Measurements from ENCODE around the gene RIPOR2. TPM values are rescaled to one million over a fixed set of nuclear protein-coding genes. Genes with fewer than 3 reads are reported as not detected.

Gene RIPOR2
- total and polyA plus RNA-seq, 8 donors: 3.9 to 56.8 (median 6.0) TPM

GRCh38 chr6:24901698-24902328 is 33.9 kb downstream of the RIPOR2 start:
- ATAC-seq: no peak
- intact Hi-C loops (cut with DNase I): no loop called here

GRCh38 chr6:24900917-24901697 is 34.7 kb downstream of the RIPOR2 start:
- H3K4me1 ChIP-seq: peaks cover 0 to 43% of the 10 kb centered on the region in 2 donors
- no peaks in the 10 kb centered on the region for H3K9me3 ChIP-seq
- TF ChIP-seq CTCF (IDR thresholded peaks at IDR 0.05): no peak
- no peak overlapping the region for H3K4me3 ChIP-seq
- peaks cover 0 to 19% of the 10 kb centered on the region in 2 donors for H3K36me3 ChIP-seq
- H3K27me3 ChIP-seq: no peaks in the 10 kb centered on the region
- no peak for DNase-seq
- intact Hi-C loops (cut with DNase I): no loop called here
- no peak overlapping the region for H3K27ac ChIP-seq
- ATAC-seq: no peak

More at GRCh38 chr6:24901698-24902328, 33.9 kb downstream of the RIPOR2 start:
- H3K27ac ChIP-seq: no peak overlapping the region
- H3K36me3 ChIP-seq: peaks cover 0 to 19% of the 10 kb centered on the region in 2 donors
- no peak for TF ChIP-seq CTCF (IDR thresholded peaks at IDR 0.05)
- H3K4me3 ChIP-seq: no peak overlapping the region
- no peaks in the 10 kb centered on the region for H3K9me3 ChIP-seq
- no peak for DNase-seq
- H3K4me1 ChIP-seq: peaks cover 0 to 50% of the 10 kb centered on the region in 2 donors
- no peaks in the 10 kb centered on the region for H3K27me3 ChIP-seq

GRCh38 chr6:24899997-24900325 is 35.8 kb downstream of the RIPOR2 start:
- H3K4me3 ChIP-seq: no peak overlapping the region
- H3K27me3 ChIP-seq: no peaks in the 10 kb centered on the region
- H3K4me1 ChIP-seq: peaks cover 0 to 36% of the 10 kb centered on the region in 2 donors
- intact Hi-C loops (cut with DNase I): no loop called here
- DNase-seq (no peak), ATAC-seq (no peak)
- H3K36me3 ChIP-seq: peaks cover 0 to 19% of the 10 kb centered on the region in 2 donors
- no peak for TF ChIP-seq CTCF (IDR thresholded peaks at IDR 0.05)
- H3K9me3 ChIP-seq: no peaks in the 10 kb centered on the region
- H3K27ac ChIP-seq: no peak overlapping the region

- intact Hi-C loops (cut with DNase I): no loop called here
- TF ChIP-seq CTCF (IDR thresholded peaks at IDR 0.05): no peak
- no peak for ATAC-seq
Observed at GRCh38 chr6:24899136-24899996, 36.4 kb downstream of the RIPOR2 start.

More at GRCh38 chr6:24899136-24899996, 36.4 kb downstream of the RIPOR2 start:
- DNase-seq: no peak
- Histone ChIP-seq H3K4me3 (no peak overlapping the region), H3K27me3 (no peaks in the 10 kb centered on the region), H3K9me3 (no peaks in the 10 kb centered on the region), H3K36me3 (peaks cover 0 to 16% of the 10 kb centered on the region in 2 donors), H3K27ac (no peak overlapping the region), H3K4me1 (peaks cover 0 to 35% of the 10 kb centered on the region in 2 donors)

Measured in left lung (tissue), 10 donors.